Glutamatergic neuron (in vitro differentiated cells): ENCODE measurements around the gene TPO. TPM values are rescaled to one million over a fixed set of nuclear protein-coding genes. Genes with fewer than 3 reads are reported as not detected.
"Not testable (repeated sequence)": the region's sequence is repeated elsewhere in the genome, so short reads cannot be mapped to it uniquely, and the experiment has no call there.

Experiments used
- DNase-seq: peaks from one replicate; pipeline ENCODE4 v3.0.0; 2022
- H3K27ac Mint-ChIP-seq: one replicate; pipeline ENCODE4 v1.8.0; 2020; ENCODE audit warnings: mild to moderate bottlenecking, mixed read lengths, inconsistent platforms; ENCODE audit not compliant: unreplicated experiment
- H3K27me3 Mint-ChIP-seq: one replicate; pipeline ENCODE4 v1.8.0; 2020; ENCODE audit warnings: mild to moderate bottlenecking, moderate library complexity, mixed read lengths, inconsistent platforms; ENCODE audit not compliant: unreplicated experiment
- H3K36me3 Mint-ChIP-seq: one replicate; pipeline ENCODE4 v1.8.0; 2020; ENCODE audit warnings: mild to moderate bottlenecking, mixed read lengths, inconsistent platforms; ENCODE audit not compliant: unreplicated experiment
- H3K4me1 Mint-ChIP-seq: one replicate; pipeline ENCODE4 v1.8.0; 2020; ENCODE audit warnings: mild to moderate bottlenecking, low read depth, mixed read lengths, inconsistent platforms; ENCODE audit not compliant: unreplicated experiment
- H3K4me3 Mint-ChIP-seq: one replicate; pipeline ENCODE4 v1.8.0; 2020; ENCODE audit warnings: mild to moderate bottlenecking, mixed read lengths, inconsistent platforms; ENCODE audit not compliant: unreplicated experiment
- H3K9me3 Mint-ChIP-seq: one replicate; pipeline ENCODE4 v1.8.0; 2020; ENCODE audit warnings: mild to moderate bottlenecking, moderate library complexity, mixed read lengths, inconsistent platforms; ENCODE audit not compliant: unreplicated experiment
- total RNA-seq: library from RNA; stranded (reverse); fragmentation: NEBNext Ultra II Directional; extraction: Animal tissue kit (Norgen Biotek cat#: 25700); gene quantifications from one replicate; pipeline ENCODE4 v1.2.1, GENCODE V29; 2021; ENCODE audit not compliant: unreplicated experiment
- TF ChIP-seq, protein P1 (sequence below): fragments of 200-600 bp; sonication (generic); IDR thresholded peaks from one replicate; pipeline ENCODE4 v1.5.0; 2021; ENCODE audit not compliant: partially characterized antibody, unreplicated experiment

The TPO gene
- total RNA-seq, 1 donor from 2014 or later = not detected

DNA sequence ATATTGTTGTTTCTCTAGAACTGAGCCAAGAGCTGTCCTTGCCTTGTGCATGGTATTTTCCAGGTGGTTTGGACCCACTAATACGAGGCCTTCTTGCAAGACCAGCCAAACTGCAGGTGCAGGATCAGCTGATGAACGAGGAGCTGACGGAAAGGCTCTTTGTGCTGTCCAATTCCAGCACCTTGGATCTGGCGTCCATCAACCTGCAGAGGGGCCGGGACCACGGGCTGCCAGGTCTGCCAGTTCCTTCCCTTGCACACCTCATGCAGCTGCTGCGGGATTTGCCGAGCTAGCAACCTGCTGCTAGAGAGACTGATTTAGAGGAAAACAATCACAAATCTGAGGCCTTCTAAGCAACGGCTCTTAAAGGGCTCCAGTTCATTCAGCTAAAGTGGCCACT lies 74.5 kb downstream of the TPO start:
- H3K9me3 Mint-ChIP-seq = peaks cover 3% of the 10 kb centered on the region
- H3K27ac Mint-ChIP-seq = no peak overlapping the region
- DNase-seq = no peak
- TF ChIP-seq, protein P1, sequence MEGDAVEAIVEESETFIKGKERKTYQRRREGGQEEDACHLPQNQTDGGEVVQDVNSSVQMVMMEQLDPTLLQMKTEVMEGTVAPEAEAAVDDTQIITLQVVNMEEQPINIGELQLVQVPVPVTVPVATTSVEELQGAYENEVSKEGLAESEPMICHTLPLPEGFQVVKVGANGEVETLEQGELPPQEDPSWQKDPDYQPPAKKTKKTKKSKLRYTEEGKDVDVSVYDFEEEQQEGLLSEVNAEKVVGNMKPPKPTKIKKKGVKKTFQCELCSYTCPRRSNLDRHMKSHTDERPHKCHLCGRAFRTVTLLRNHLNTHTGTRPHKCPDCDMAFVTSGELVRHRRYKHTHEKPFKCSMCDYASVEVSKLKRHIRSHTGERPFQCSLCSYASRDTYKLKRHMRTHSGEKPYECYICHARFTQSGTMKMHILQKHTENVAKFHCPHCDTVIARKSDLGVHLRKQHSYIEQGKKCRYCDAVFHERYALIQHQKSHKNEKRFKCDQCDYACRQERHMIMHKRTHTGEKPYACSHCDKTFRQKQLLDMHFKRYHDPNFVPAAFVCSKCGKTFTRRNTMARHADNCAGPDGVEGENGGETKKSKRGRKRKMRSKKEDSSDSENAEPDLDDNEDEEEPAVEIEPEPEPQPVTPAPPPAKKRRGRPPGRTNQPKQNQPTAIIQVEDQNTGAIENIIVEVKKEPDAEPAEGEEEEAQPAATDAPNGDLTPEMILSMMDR = no peak
- H3K4me1 Mint-ChIP-seq = no peaks in the 10 kb centered on the region
- H3K36me3 Mint-ChIP-seq = no peaks in the 10 kb centered on the region
- H3K4me3 Mint-ChIP-seq = no peak overlapping the region
- peaks cover 4% of the 10 kb centered on the region for H3K27me3 Mint-ChIP-seq

DNA sequence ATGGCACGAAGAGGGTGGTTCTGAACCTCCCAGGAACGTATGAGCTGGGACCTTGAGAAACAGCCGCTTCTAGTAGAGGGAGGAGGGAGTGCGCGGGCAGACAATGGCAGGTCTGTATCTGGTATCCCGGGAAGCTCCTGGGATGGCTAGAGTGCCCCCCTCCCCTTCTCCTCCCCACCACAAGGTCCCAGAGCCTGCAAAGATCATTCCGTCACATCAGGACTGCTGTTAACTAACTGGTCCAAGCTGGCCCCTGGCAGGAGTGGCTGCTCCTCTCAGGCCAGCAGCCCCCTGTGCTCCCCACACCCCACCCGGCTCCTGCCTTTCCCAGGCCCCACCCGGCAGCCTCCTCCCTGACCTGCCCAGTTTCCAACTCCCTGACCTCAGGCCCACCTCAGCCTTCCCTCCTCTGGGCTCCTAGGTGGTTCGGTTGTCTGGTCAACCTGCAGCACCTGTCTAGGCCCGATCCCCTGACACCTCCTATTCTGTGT lies 75.0 kb downstream of the TPO start:
- no peaks in the 10 kb centered on the region for H3K4me1 Mint-ChIP-seq
- peaks cover 3% of the 10 kb centered on the region for H3K9me3 Mint-ChIP-seq
- peaks cover 4% of the 10 kb centered on the region for H3K27me3 Mint-ChIP-seq
- H3K4me3 Mint-ChIP-seq = no peak overlapping the region
- TF ChIP-seq, protein P1 = no peak
- no peak overlapping the region for H3K27ac Mint-ChIP-seq
- H3K36me3 Mint-ChIP-seq = no peaks in the 10 kb centered on the region
- no peak for DNase-seq

DNA sequence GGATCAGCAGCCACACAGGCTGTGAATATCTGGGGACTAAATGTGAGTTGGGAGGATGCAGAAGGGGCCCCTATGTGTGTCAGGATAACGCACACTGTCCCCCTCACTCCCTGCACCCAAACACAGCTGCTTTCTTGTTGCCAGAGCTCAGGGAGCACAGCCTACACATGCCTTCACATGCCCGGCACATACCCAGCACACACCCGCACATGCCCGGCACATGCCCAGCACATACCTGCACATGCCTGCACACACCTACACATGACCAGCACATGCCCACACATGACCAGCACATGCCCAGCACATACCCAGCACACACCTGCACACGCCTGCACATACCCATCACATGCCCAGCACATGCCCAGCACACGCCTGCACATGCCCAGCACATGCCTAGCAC lies 75.6 kb downstream of the TPO start:
- Mint-ChIP-seq H3K9me3 (peaks cover 3% of the 10 kb centered on the region), H3K4me1 (no peaks in the 10 kb centered on the region), H3K4me3 (no peak overlapping the region), H3K27me3 (peaks cover 4% of the 10 kb centered on the region), H3K27ac (no peak overlapping the region), H3K36me3 (no peaks in the 10 kb centered on the region)
- no peak for DNase-seq
- TF ChIP-seq, protein P1 = no peak

DNA sequence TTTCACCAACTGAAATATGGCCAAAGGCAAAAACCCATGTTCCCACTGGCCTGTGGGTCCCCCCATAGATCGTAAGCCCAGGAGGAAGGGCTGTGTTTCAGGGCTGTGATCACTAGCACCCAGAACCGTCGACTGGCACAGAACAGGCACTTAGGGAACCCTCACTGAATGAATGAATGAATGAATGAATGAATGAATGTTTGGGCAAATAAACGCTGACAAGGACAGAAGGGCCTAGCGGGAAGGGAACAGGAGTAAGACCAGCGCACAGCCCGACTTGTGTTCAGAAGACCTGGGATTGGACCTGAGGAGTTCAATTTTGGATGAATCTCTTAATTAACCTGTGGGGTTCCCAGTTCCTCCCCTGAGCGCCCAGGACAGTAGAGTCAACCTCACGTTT lies 76.2 kb downstream of the TPO start:
- H3K4me1 Mint-ChIP-seq = peaks cover 3% of the 10 kb centered on the region
- H3K27ac Mint-ChIP-seq = no peak overlapping the region

DNA sequence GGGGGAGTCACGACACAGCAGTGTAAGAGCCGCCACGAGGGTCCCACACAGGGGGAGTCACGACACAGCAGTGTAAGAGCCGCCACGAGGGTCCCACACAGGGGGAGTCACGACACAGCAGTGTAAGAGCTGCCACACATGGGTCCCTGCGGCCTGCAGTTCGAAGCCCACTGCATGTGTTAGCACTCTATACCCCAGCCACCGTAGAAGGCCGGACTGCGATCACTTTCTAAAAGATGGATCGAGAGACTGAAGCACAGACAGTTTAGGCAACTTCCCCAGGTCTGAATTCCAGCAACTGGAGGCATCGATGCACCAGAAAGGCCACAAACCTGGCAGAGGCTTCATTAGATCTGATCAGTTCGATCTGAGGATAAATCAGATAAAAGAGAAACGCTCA lies 77.1 kb downstream of the TPO start:
- DNase-seq = not testable (repeated sequence)

More for the DNA sequence above, 76.2 kb downstream of the TPO start:
- H3K4me3 Mint-ChIP-seq = no peak overlapping the region
- peaks cover 4% of the 10 kb centered on the region for H3K27me3 Mint-ChIP-seq
- no peaks in the 10 kb centered on the region for H3K36me3 Mint-ChIP-seq
- H3K9me3 Mint-ChIP-seq = peaks cover 3% of the 10 kb centered on the region
- no peak for DNase-seq
- TF ChIP-seq, protein P1 = no peak

DNA sequence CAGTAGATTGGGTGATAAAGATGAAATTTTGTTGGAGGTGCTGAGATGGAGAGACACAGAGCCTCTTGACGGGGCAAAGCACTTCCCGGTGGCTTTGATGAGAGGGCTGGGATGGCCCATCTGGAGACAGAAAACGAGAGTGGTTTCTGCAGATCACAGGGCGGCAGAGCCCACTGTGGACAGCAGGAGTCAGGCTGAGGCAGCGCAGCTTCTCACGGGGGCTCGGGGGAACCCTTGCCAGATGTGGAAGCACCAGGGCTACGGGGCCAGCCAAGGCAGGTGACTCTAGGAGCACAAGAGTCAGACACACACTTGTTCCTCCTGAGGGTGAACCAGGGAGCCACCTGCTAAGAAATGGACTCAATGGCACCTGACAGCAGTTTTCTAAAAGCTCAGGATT lies 78.5 kb downstream of the TPO start:
- Mint-ChIP-seq H3K9me3 (peaks cover 2% of the 10 kb centered on the region), H3K36me3 (no peaks in the 10 kb centered on the region), H3K4me3 (no peak overlapping the region), H3K27ac (no peak overlapping the region), H3K27me3 (peaks cover 10% of the 10 kb centered on the region), H3K4me1 (peaks cover 3% of the 10 kb centered on the region)
- TF ChIP-seq, protein P1 = no peak
- DNase-seq = no peak

More for the DNA sequence above, 77.1 kb downstream of the TPO start:
- H3K4me3 Mint-ChIP-seq, H3K27ac Mint-ChIP-seq, H3K36me3 Mint-ChIP-seq, H3K27me3 Mint-ChIP-seq, H3K4me1 Mint-ChIP-seq, H3K9me3 Mint-ChIP-seq: not testable (repeated sequence)

DNA sequence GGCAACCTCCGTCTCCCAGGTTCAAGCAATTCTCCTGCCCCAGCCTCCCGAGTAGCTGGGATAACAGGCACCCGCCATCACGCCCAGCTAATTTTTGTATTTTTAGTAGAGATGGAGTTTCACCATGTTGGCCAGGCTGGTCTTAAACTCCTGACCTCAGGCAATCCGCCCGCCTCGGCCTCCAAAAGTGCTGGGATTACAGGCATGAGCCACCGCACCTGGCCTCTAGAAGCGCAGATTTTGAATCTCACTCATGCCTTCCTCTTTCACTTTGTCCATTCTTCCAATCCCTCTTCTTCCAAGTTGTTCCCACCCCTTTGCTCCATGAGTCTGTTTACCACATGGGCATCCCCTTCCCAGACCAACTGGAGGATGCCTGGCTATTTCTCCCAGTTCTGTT lies 79.0 kb downstream of the TPO start:
- H3K9me3 Mint-ChIP-seq, H3K27ac Mint-ChIP-seq, DNase-seq, H3K4me3 Mint-ChIP-seq, H3K4me1 Mint-ChIP-seq, H3K36me3 Mint-ChIP-seq, H3K27me3 Mint-ChIP-seq: not testable (repeated sequence)
